LNCaP clone FGC (cell line): ENCODE measurements around the gene SND1.

Experiments
- DNase-seq: peaks from one replicate; pipeline ENCODE4 v3.0.0-alpha.2; 2011; ENCODE audit warnings: low read depth
- H3K4me3 ChIP-seq: 2 replicates; pipeline ENCODE4 v1.5.1; 2011; ENCODE audit warnings: mild to moderate bottlenecking, low read depth, low read length, control low read depth
- CTCF ChIP-seq: IDR thresholded peaks from 2 replicates; pipeline ENCODE4 v1.5.1; 2012; ENCODE audit warnings: mild to moderate bottlenecking; ENCODE audit not compliant: control insufficient read depth, insufficient read depth; ENCODE audit errors: extremely low read depth

The SND1 gene

DNA sequence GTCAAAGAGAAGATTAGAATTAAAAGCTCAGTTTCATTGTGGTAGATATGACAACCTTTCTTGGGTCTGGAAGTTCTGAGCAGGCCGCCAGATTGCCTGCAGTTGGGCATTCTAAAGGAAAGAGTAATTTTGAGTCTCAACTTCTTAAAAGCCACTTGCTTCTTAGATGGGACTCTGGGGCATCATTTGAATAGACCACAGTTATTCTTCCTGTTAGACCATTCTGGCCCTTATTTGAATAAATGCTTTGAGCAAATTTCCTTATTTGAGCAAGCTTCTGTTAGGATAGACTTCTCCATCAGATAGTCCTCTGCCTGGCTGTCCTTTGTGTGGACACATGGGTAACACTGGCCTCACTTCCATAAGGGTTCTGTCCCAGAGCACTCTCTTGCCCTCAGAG is 40.2 kb downstream of the SND1 start:
- DNase-seq = no peak
- no peak for TF ChIP-seq CTCF
- no peak overlapping the region for H3K4me3 ChIP-seq

DNA sequence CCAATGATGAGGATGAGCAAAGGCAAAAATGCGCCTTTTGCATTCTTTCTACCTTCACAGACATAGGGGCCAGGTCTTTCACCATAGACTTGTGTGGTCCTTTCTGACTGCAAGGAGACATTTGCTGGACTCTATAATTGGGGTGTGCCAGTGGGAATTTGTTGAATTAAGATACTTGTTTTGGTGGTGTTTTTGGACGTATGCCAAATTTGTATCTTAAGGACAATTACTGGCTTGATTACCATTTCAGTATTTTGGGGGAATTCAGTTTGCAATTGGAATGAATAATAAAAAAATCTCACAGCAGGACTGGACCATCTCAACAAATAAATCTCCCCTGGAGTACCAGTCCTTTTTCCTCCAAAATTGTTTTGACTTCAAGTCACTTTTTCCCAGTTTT is 47.9 kb downstream of the SND1 start:
- H3K4me3 ChIP-seq = no peak overlapping the region
- DNase-seq = no peak
- no peak for TF ChIP-seq CTCF

- H3K4me3 ChIP-seq = no peak overlapping the region
- no peak for TF ChIP-seq CTCF
- no peak for DNase-seq
Observed at GRCh38 chr7:127702052-127702652, 50.2 kb downstream of the SND1 start.

GRCh38 chr7:127702938-127703337 is 50.9 kb downstream of the SND1 start:
- TF ChIP-seq CTCF = no peak
- no peak overlapping the region for H3K4me3 ChIP-seq
- no peak for DNase-seq

DNA sequence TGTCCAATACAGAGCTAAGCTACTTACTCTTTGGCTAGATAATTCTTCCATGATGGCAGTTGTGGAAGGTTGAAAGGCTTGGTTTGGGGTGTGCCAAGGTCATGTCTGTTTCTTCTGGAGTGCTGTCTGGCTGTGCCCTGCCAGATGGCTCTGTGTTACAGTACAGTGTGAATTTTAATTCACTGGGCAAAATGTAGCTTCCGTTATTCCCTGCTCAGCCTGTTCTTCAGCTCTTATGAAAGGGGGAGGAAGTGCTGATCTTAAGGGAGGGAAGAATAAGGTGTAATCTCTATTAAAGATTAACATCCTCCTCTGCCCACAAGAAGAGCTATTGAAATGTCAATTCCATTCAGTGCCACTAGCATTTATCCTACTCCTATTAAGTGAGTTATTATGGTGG is 52.2 kb downstream of the SND1 start:
- no peak for DNase-seq
- H3K4me3 ChIP-seq = no peak overlapping the region
- TF ChIP-seq CTCF = no peak

GRCh38 chr7:127705461-127705959 is 53.5 kb downstream of the SND1 start:
- H3K4me3 ChIP-seq = no peak overlapping the region
- no peak for TF ChIP-seq CTCF
- DNase-seq = no peak

DNA sequence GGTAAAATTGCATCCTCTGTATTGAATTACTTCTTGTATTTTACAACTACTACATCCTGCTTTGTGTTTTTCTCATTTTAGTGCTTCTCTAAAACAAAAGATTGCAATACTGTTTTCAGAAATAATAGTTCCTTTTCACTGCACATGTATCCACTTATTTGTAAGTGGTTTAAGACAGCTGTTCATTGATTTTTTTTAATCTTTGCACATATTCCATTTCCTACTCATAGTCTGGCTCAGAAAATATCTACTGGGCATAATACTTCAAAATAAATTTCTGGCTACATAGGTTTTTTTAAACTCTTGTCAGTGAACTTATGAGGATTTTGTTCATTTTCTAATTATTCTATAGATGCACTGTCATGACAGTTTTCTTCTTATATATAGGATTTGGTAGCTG is 54.8 kb downstream of the SND1 start:
- H3K4me3 ChIP-seq = no peak overlapping the region
- DNase-seq = no peak
- no peak for TF ChIP-seq CTCF
